ENCODE data around the gene PCBD2. TPM values are rescaled to one million over a fixed set of nuclear protein-coding genes. Genes with fewer than 3 reads are reported as not detected.

Gene PCBD2
- total RNA-seq, 1 donor from 2014 or later: 7.6 TPM

DNA sequence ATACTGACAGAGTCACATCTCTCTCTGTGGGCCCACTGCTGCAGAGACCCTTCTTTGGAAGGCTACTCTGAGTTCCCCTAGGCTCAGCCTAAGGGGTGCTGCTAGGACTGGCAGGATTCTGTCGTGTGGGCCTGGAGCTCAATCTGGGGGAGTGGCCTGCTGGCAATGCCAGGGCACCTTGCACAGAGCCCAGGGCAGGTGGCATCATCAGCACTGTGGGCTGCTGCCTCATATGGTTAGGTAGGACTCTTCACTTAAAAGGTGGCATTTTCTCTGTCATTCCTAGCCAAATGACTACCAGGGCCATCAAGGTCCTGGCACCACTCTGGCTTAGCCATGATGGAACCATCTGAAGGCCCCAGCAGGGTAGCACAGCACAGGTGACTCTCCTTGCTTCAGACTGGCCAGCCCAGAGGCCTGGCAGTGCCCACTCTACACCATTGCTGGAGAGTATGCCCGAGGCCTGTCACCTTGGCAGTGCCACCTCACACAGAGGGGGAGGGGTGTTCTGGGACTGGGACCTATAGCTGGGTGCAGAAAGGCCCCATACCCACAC lies 107.2 kb downstream of the PCBD2 start:
- Histone ChIP-seq H3K9me3 (no peaks in the 10 kb centered on the region), H3K36me3 (no peaks in the 10 kb centered on the region), H3K4me3 (no peak overlapping the region), H3K4me1 (peaks cover 0 to 14% of the 10 kb centered on the region in 2 donors), H3K27ac (no peak overlapping the region), H3K27me3 (no peaks in the 10 kb centered on the region)
- intact Hi-C loops (cut with DNase I): loop anchor here (10.0 kb wide), 1 partner anchor 323 kb away; no protein-coding TSS in a partner anchor
- DNase-seq (ENCODE audit: low spot score in 2 of 2): peak in 1 of 2 donors; percentile 54
- TF ChIP-seq, protein P1, sequence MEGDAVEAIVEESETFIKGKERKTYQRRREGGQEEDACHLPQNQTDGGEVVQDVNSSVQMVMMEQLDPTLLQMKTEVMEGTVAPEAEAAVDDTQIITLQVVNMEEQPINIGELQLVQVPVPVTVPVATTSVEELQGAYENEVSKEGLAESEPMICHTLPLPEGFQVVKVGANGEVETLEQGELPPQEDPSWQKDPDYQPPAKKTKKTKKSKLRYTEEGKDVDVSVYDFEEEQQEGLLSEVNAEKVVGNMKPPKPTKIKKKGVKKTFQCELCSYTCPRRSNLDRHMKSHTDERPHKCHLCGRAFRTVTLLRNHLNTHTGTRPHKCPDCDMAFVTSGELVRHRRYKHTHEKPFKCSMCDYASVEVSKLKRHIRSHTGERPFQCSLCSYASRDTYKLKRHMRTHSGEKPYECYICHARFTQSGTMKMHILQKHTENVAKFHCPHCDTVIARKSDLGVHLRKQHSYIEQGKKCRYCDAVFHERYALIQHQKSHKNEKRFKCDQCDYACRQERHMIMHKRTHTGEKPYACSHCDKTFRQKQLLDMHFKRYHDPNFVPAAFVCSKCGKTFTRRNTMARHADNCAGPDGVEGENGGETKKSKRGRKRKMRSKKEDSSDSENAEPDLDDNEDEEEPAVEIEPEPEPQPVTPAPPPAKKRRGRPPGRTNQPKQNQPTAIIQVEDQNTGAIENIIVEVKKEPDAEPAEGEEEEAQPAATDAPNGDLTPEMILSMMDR (IDR thresholded peaks at IDR 0.05): no peak

Other genes with a start within 250 kb of the PCBD2 start
- gene CAMLG, start 166.6 kb upstream of the PCBD2 start, total RNA-seq: 12.6 TPM
- 84.1 TPM for gene DDX46, start 146.4 kb upstream of the PCBD2 start, total RNA-seq
- 36.5 TPM for gene C5orf24, start 59.2 kb upstream of the PCBD2 start, total RNA-seq
- gene TXNDC15, start 30.8 kb upstream of the PCBD2 start, total RNA-seq: 211 TPM
- not detected for gene CATSPER3, start 62.8 kb downstream of the PCBD2 start, total RNA-seq
- 23.8 TPM for gene PITX1, start 129.1 kb downstream of the PCBD2 start, total RNA-seq